Epidermal melanocyte (primary cell): ENCODE data around the gene ANK3.

ENCODE experiments used
- DNase-seq: peaks from one replicate; pipeline ENCODE4 v3.0.0; 2011; ENCODE audit warnings: low spot score; ENCODE audit not compliant: insufficient read length

The ANK3 gene

GRCh38 chr10:60182691-60183090 is 207.0 kb downstream of the ANK3 start:
- no peak for DNase-seq

GRCh38 chr10:60176925-60177324 is 212.8 kb downstream of the ANK3 start:
- DNase-seq = no peak

- DNase-seq = no peak
Observed at GRCh38 chr10:60175441-60175971, 214.2 kb downstream of the ANK3 start.

GRCh38 chr10:60172363-60172990 is 217.2 kb downstream of the ANK3 start:
- no peak for DNase-seq

- DNase-seq = no peak
Observed at GRCh38 chr10:60171436-60172013, 218.2 kb downstream of the ANK3 start.

DNA sequence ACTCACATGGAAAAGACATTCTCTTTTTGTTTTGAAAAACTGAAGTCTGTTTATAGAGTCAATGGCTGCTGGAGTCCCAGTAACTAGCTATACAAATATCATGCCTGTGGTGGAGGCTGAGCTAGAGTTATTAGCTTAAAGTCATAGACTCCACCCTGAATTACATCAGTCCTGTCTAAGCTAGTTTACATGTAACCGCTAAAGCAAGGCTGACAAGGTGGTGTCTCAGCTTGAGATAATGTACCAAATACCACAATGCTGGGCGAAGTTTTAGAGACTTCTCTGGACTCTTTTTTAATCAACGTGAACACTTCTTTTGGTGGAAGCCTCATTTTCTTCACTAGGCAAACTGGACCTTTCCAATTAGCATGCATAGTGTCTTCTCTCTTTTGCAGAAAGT is 219.4 kb downstream of the ANK3 start:
- no peak for DNase-seq

DNA sequence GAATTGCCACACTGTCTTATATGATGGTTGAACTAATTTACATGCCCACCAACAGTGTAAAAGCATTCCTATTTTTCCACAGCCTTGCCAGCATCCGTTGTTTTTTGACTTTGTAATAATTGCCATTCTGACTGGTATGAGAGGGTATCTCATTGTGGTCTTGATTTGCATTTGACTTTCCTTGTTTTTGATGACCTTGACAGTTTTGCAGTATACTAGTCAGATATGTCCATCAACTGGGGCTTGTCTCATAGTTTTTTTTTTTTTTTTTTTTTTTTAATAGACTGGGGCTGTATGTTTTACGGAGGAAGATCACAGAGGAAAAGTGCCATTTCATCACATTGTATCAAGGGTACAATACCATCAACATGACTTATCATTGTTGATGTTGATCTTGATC is 220.6 kb downstream of the ANK3 start:
- DNase-seq = no peak

GRCh38 chr10:60167050-60167449 is 222.6 kb downstream of the ANK3 start:
- no peak for DNase-seq

- DNase-seq = no peak
Observed at GRCh38 chr10:60163786-60164185, 225.9 kb downstream of the ANK3 start.

DNA sequence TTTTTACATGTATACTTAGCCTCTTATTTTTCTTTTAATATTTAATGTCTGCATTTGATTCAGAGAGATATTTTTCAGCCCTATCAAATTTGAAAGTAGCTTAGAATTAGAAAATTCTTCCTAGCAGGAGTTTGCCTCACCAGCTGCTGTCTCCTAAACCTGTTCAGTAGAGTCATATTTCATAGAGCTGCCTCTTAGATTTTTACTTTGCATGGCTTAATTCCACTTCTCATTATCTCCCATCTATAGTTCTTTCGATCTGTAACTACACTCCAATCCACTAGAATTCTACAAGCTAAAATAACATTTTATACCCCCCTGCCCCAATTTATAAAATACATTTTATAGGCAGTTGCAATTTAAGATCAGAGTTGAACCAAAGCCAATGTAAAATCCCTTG is 227.0 kb downstream of the ANK3 start:
- DNase-seq = no peak

- DNase-seq = no peak
Observed at GRCh38 chr10:60155943-60156683, 233.6 kb downstream of the ANK3 start.

- DNase-seq = no peak
Observed at GRCh38 chr10:60155099-60155877, 234.4 kb downstream of the ANK3 start.

- no peak for DNase-seq
Observed at GRCh38 chr10:60149003-60149402, 240.7 kb downstream of the ANK3 start.

DNA sequence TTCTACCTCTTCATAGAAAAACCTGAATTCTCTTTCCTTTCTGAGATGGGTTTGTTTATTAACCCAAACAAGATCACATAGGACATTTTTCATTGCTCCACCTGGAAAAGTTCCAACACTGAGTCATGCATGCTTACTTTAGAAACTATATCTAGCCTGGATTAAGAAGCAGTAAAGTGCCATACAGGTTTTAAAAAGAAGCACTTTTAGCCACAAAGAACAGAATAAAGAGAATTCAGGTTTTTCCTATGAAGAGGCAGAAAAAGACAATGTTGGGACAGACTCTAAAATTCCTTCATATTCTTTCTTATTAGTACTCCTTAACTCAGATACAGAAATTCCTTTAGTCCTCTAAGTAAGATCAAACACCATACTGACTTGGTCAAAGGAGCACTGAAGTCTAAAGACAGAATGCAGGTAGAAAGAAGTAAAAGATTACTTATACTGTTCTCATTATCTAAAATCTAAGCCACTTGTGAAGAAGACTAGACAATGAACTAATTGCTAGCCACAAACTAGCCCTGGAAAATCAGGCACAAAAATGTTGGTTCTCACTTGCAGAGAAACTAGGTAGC is 241.3 kb downstream of the ANK3 start:
- DNase-seq = no peak

DNA sequence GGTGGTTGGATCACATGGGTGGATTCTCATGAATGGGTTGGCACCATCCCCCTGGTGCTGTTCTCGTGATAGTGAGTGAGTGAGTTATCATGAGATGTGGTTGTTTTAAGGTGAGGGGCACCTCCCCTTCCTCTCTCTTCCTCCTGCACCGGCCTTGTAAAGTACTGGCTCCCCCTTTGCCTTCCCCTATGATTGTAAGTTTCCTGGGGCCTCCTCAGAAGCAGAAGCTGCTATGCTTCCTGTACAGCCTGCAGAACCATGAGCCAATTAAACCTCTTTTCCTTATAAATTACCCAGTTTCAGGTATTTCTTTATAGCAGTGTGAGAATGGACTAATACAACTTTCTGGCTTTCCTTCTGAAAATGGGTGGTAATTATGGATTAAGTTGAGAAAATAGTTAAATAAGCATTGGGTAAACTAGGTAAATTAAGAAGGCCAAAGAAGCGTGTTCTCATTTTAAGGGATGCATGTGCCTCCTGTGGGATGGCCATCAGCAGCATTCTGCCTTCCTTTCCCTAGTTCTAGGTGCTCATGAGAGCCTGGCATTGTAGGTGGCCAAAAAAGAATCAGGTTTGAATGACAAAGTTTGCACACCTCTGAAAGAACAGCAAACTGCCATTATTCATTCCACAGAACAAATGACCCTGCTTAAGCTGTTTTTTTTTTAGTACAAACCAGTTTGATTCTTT is 242.0 kb downstream of the ANK3 start:
- no peak for DNase-seq

DNA sequence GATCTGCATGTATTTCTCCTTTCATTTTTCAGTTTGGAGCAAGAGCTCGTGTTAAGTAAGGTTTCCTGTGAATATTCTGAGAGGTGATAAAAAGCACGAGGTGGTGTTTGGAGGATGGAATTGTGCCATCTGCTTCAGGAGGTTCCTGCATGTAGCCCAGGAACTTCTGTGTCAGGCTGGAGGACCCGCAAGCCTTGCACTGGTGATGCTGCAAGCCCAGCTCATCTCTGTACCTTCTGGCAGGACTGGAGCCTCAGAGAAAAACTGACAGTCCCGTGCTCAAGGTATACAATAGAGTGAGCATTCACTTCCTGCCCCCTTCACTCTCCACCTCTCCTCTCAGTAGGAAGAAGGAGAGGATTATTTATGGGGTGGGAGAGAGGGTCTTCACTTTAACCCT is 242.7 kb downstream of the ANK3 start:
- no peak for DNase-seq

- no peak for DNase-seq
Observed at GRCh38 chr10:60144099-60144498, 245.6 kb downstream of the ANK3 start.

GRCh38 chr10:60142736-60143135 is 246.9 kb downstream of the ANK3 start:
- DNase-seq = no peak

- no peak for DNase-seq
Observed at GRCh38 chr10:60141896-60142559, 247.6 kb downstream of the ANK3 start.
